OCI-LY1 (cell line): ENCODE measurements around the gene ZCCHC8.

ENCODE experiments used
- CTCF ChIP-seq: fragments of 200-600 bp; sonication (generic), shearing (Covaris generic); IDR thresholded peaks from 2 replicates; pipeline ENCODE4 v1.5.1; 2017; ENCODE audit warnings: mild to moderate bottlenecking, antibody characterized with exemption, low read length, moderate library complexity, mixed read lengths
- EZH2 ChIP-seq: fragments of 200-600 bp; sonication (generic), shearing (Covaris generic); IDR thresholded peaks from 2 replicates; pipeline ENCODE4 v1.8.0; 2017; ENCODE audit warnings: borderline replicate concordance, mixed run types, mild to moderate bottlenecking, antibody characterized with exemption, low read length, moderate library complexity, mixed read lengths

GRCh38 chr12:122460641-122461040 lies 40.1 kb downstream of the ZCCHC8 start:
- TF ChIP-seq CTCF (no peak), EZH2 (no peak)
